ENCODE data around the gene SLC13A5. TPM values are rescaled to one million over a fixed set of nuclear protein-coding genes. Genes with fewer than 3 reads are reported as not detected.

The SLC13A5 gene
- total and polyA plus RNA-seq, 9 of the 15 experiments (the other 6 are each of a cell fraction or from before 2014, with no cell fraction given): 0.04 TPM; not detected in 8

DNA sequence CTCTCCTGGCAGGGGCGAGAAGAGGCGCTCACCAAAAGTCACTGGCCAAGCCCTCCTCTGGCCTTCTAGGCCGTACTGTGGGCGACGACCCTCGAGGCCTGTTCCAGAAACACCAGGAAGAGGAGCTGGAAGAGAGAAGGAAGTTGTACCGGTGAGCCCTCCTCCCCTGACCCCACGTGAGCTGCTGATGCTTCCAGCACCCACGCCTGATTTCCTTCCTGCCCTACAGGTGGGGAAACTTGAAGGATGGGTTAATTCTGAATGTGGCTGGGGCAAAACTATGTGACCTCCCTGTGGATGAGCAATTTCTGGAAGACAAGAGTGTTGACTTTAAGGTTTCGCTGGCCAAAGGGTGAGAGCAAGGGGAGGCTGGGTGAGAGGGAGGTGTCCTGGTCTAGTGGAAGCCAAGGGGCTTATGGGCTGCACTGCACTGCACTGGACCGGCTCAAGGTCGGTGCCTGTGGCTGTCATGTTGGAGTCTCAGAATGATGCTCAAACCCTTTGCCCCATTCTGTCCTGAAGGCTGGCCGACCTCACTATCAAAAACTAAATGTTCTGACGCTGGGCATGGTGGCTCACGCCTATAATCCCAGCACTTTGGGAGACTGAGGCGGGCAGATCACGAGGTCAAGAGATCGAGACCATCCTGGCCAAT is 55.4 kb downstream of the SLC13A5 start:
- TF ChIP-seq ZNF586 (CRISPR knock-in tag; conservative IDR thresholded peaks at IDR 0.05): no peak
- TF ChIP-seq, protein P1, sequence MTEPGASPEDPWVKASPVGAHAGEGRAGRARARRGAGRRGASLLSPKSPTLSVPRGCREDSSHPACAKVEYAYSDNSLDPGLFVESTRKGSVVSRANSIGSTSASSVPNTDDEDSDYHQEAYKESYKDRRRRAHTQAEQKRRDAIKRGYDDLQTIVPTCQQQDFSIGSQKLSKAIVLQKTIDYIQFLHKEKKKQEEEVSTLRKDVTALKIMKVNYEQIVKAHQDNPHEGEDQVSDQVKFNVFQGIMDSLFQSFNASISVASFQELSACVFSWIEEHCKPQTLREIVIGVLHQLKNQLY (CRISPR knock-in tag; conservative IDR thresholded peaks at IDR 0.05): no peak
- no peak for TF ChIP-seq HDAC2 (IDR thresholded peaks at IDR 0.05)
- TF ChIP-seq KLF16 (IDR thresholded peaks at IDR 0.05): no peak
- TF ChIP-seq RBM22 (IDR thresholded peaks at IDR 0.05; ENCODE audit: low read depth, low read length, poor library complexity, severe bottlenecking): no peak
- TF ChIP-seq, protein P2, sequence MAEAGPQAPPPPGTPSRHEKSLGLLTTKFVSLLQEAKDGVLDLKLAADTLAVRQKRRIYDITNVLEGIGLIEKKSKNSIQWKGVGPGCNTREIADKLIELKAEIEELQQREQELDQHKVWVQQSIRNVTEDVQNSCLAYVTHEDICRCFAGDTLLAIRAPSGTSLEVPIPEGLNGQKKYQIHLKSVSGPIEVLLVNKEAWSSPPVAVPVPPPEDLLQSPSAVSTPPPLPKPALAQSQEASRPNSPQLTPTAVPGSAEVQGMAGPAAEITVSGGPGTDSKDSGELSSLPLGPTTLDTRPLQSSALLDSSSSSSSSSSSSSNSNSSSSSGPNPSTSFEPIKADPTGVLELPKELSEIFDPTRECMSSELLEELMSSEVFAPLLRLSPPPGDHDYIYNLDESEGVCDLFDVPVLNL (CRISPR knock-in tag; IDR thresholded peaks at IDR 0.05; ENCODE audit: low read depth): no peak
- no peak for TF ChIP-seq SMARCC2 (IDR thresholded peaks at IDR 0.05; ENCODE audit: low read depth)
- TF ChIP-seq, protein P3, sequence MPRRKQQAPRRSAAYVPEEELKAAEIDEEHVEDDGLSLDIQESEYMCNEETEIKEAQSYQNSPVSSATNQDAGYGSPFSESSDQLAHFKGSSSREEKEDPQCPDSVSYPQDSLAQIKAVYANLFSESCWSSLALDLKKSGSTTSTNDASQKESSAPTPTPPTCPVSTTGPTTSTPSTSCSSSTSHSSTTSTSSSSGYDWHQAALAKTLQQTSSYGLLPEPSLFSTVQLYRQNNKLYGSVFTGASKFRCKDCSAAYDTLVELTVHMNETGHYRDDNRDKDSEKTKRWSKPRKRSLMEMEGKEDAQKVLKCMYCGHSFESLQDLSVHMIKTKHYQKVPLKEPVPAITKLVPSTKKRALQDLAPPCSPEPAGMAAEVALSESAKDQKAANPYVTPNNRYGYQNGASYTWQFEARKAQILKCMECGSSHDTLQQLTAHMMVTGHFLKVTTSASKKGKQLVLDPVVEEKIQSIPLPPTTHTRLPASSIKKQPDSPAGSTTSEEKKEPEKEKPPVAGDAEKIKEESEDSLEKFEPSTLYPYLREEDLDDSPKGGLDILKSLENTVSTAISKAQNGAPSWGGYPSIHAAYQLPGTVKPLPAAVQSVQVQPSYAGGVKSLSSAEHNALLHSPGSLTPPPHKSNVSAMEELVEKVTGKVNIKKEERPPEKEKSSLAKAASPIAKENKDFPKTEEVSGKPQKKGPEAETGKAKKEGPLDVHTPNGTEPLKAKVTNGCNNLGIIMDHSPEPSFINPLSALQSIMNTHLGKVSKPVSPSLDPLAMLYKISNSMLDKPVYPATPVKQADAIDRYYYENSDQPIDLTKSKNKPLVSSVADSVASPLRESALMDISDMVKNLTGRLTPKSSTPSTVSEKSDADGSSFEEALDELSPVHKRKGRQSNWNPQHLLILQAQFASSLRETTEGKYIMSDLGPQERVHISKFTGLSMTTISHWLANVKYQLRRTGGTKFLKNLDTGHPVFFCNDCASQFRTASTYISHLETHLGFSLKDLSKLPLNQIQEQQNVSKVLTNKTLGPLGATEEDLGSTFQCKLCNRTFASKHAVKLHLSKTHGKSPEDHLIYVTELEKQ (CRISPR knock-in tag; IDR thresholded peaks at IDR 0.05): no peak
- TF ChIP-seq SIRT6 (IDR thresholded peaks at IDR 0.05; ENCODE audit: low read depth, low read length): no peak
- TF ChIP-seq CSDE1 (IDR thresholded peaks at IDR 0.05): no peak
- DNase-seq (ENCODE audit: extremely low read depth in 1 of 4, low spot score in 3 of 4) (no peak), FAIRE-seq (no peak), ATAC-seq (no peak)
- no peaks in the 10 kb centered on the region for H3K9me3 ChIP-seq (replicated peaks; ENCODE audit: control insufficient read depth, insufficient read depth, low read depth, low read length)
- ChIA-PET CTCF (ENCODE audit: low intra/inter-chr PET ratio) (no interaction called here), POLR2A (no interaction called here)
- H3K4me2 ChIP-seq (ENCODE audit: insufficient read depth, low read length): no peak overlapping the region
- 2% methylated on average over 13 of the region's 18 CpGs for WGBS (ENCODE audit: insufficient coverage, low coverage, missing lambda C conversion rate)
- H3K9ac ChIP-seq (ENCODE audit: insufficient read depth in 1 of 2, low read depth in 2 of 2, low read length in 2 of 2): no peak overlapping the region
- H3K79me2 ChIP-seq (ENCODE audit: control insufficient read depth, insufficient read depth, low read length): no peaks in the 10 kb centered on the region
- no peaks in the 10 kb centered on the region for H3K36me3 ChIP-seq (ENCODE audit: control insufficient read depth, insufficient read depth, low read length)
- no peaks in the 10 kb centered on the region for H3K9me1 ChIP-seq (ENCODE audit: control insufficient read depth, insufficient read depth, low read length)
- H3K4me1 ChIP-seq (replicated peaks in 1 of 2; ENCODE audit: control insufficient read depth in 2 of 2, insufficient read depth in 2 of 2, low read length in 2 of 2): peaks cover 0 to 5% of the 10 kb centered on the region in 2 experiments; a peak in 2 of 5 replicates
- intact Hi-C loops (cut with micrococcal nuclease) (no loop called here), in situ Hi-C loops (cut with MboI) (no loop called here)
- no TSS peak for BruUV-seq (replicated peaks)
- H3K4me3 ChIP-seq: no peak overlapping the region
- no peak overlapping the region for H3K27ac ChIP-seq (ENCODE audit: extremely low read depth, low read depth, low read length)
- H3K27me3 ChIP-seq (ENCODE audit: control insufficient read depth in 2 of 2, insufficient read depth in 2 of 2, low read length in 2 of 2): peaks cover 0 to 21% of the 10 kb centered on the region in 2 experiments; a peak in 3 of 5 replicates
- no peak overlapping the region for H2AFZ ChIP-seq (ENCODE audit: low read depth, low read length)
- H4K20me1 ChIP-seq (replicated peaks; ENCODE audit: control insufficient read depth, insufficient read depth, low read length): no peaks in the 10 kb centered on the region
